Keratinocyte (primary cell): ENCODE data around the gene TCP11.

Experiments
- EZH2 ChIP-seq: IDR thresholded peaks from one replicate; pipeline ENCODE4 v1.6.1; 2012; ENCODE audit warnings: inconsistent platforms, mild to moderate bottlenecking, low read length, moderate library complexity
- TF ChIP-seq, protein P1 (sequence below), 3 experiments: IDR thresholded peaks in 1 of 3; conservative IDR thresholded peaks in 1 of 3; optimal IDR thresholded peaks in 1 of 3; 2 replicates in 2 of 3; 3 replicates in 1 of 3; pipeline versions ENCODE3 to v1.5.1; 2011; ENCODE audit warnings: low read length in 3 of 3, mild to moderate bottlenecking in 3 of 3, moderate library complexity in 2 of 3, control low read depth in 1 of 3, inconsistent platforms in 1 of 3; ENCODE audit not compliant: insufficient read depth in 2 of 3; ENCODE audit errors: extremely low read depth in 1 of 3

- TF ChIP-seq, protein P1, sequence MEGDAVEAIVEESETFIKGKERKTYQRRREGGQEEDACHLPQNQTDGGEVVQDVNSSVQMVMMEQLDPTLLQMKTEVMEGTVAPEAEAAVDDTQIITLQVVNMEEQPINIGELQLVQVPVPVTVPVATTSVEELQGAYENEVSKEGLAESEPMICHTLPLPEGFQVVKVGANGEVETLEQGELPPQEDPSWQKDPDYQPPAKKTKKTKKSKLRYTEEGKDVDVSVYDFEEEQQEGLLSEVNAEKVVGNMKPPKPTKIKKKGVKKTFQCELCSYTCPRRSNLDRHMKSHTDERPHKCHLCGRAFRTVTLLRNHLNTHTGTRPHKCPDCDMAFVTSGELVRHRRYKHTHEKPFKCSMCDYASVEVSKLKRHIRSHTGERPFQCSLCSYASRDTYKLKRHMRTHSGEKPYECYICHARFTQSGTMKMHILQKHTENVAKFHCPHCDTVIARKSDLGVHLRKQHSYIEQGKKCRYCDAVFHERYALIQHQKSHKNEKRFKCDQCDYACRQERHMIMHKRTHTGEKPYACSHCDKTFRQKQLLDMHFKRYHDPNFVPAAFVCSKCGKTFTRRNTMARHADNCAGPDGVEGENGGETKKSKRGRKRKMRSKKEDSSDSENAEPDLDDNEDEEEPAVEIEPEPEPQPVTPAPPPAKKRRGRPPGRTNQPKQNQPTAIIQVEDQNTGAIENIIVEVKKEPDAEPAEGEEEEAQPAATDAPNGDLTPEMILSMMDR (optimal IDR thresholded peaks at IDR 0.05 in 1 of 3, IDR thresholded peaks at IDR 0.05 in 1 of 3, conservative IDR thresholded peaks at IDR 0.05 in 1 of 3; ENCODE audit: extremely low read depth in 1 of 3, insufficient read depth in 2 of 3, low read length in 3 of 3): no peak
- TF ChIP-seq EZH2: no peak
Observed at GRCh38 chr6:35088281-35089215, 52.6 kb downstream of the TCP11 start.
